Measurements from ENCODE around the gene SLC35F5. TPM values are rescaled to one million over a fixed set of nuclear protein-coding genes. Genes with fewer than 3 reads are reported as not detected.

The SLC35F5 gene
- total RNA-seq, 1 experiment from 2014 or later = 26.2 TPM

GRCh38 chr2:113734185-113734584 is 22.3 kb downstream of the SLC35F5 start:
- Histone ChIP-seq H3K4me1 (ENCODE audit: insufficient read depth, low read length, poor library complexity, severe bottlenecking) (no peaks in the 10 kb centered on the region), H3K9me3 (ENCODE audit: low read depth, low read length, poor library complexity, severe bottlenecking) (no peaks in the 10 kb centered on the region), H3K27ac (ENCODE audit: low read depth, low read length, poor library complexity, severe bottlenecking) (no peak overlapping the region), H3K4me3 (ENCODE audit: low read depth, low read length, poor library complexity, severe bottlenecking) (no peak overlapping the region), H3K27me3 (replicated peaks; ENCODE audit: insufficient read depth, low read depth, low read length, poor library complexity) (no peaks in the 10 kb centered on the region), H3K36me3 (ENCODE audit: insufficient read depth, low read length, poor library complexity, severe bottlenecking) (no peaks in the 10 kb centered on the region)
- TF ChIP-seq EZH2 (IDR thresholded peaks at IDR 0.05; ENCODE audit: borderline replicate concordance, low read depth, low read length, poor library complexity, severe bottlenecking) = no peak
- TF ChIP-seq CTCF (conservative IDR thresholded peaks at IDR 0.05; ENCODE audit: low read depth, low read length) = no peak
- ChIA-PET POLR2A (ENCODE audit: low non-redundant PET) (no interaction called here), CTCF (no interaction called here)
- DNase-seq (ENCODE audit: low spot score) = no peak
- intact Hi-C loops (cut with micrococcal nuclease; ENCODE audit: unreplicated experiment) = no loop called here
- BruUV-seq (replicated peaks) = no TSS peak

- DNase-seq (ENCODE audit: low spot score) = no peak
- H3K27me3 ChIP-seq (replicated peaks; ENCODE audit: insufficient read depth, low read depth, low read length, poor library complexity) = no peaks in the 10 kb centered on the region
- CTCF ChIA-PET = no interaction called here
- no peak overlapping the region for H3K27ac ChIP-seq (ENCODE audit: low read depth, low read length, poor library complexity, severe bottlenecking)
- TF ChIP-seq EZH2 (IDR thresholded peaks at IDR 0.05; ENCODE audit: borderline replicate concordance, low read depth, low read length, poor library complexity, severe bottlenecking) (no peak), CTCF (conservative IDR thresholded peaks at IDR 0.05; ENCODE audit: low read depth, low read length) (no peak)
- no peaks in the 10 kb centered on the region for H3K9me3 ChIP-seq (ENCODE audit: low read depth, low read length, poor library complexity, severe bottlenecking)
- no peaks in the 10 kb centered on the region for H3K4me1 ChIP-seq (ENCODE audit: insufficient read depth, low read length, poor library complexity, severe bottlenecking)
- POLR2A ChIA-PET (ENCODE audit: low non-redundant PET) = no interaction called here
- intact Hi-C loops (cut with micrococcal nuclease; ENCODE audit: unreplicated experiment) = no loop called here
- BruUV-seq (replicated peaks) = no TSS peak
- H3K4me3 ChIP-seq (ENCODE audit: low read depth, low read length, poor library complexity, severe bottlenecking) = no peak overlapping the region
- H3K36me3 ChIP-seq (ENCODE audit: insufficient read depth, low read length, poor library complexity, severe bottlenecking) = no peaks in the 10 kb centered on the region
These were observed 32.4 kb downstream of the SLC35F5 start for GRCh38 chr2:113724010-113724409.

GRCh38 chr2:113723411-113723810 is 33.0 kb downstream of the SLC35F5 start:
- Histone ChIP-seq H3K27ac (ENCODE audit: low read depth, low read length, poor library complexity, severe bottlenecking) (no peak overlapping the region), H3K27me3 (replicated peaks; ENCODE audit: insufficient read depth, low read depth, low read length, poor library complexity) (no peaks in the 10 kb centered on the region), H3K4me1 (ENCODE audit: insufficient read depth, low read length, poor library complexity, severe bottlenecking) (no peaks in the 10 kb centered on the region), H3K9me3 (ENCODE audit: low read depth, low read length, poor library complexity, severe bottlenecking) (no peaks in the 10 kb centered on the region), H3K4me3 (ENCODE audit: low read depth, low read length, poor library complexity, severe bottlenecking) (no peak overlapping the region), H3K36me3 (ENCODE audit: insufficient read depth, low read length, poor library complexity, severe bottlenecking) (no peaks in the 10 kb centered on the region)
- ChIA-PET CTCF (no interaction called here), POLR2A (ENCODE audit: low non-redundant PET) (no interaction called here)
- BruUV-seq (replicated peaks) = no TSS peak
- intact Hi-C loops (cut with micrococcal nuclease; ENCODE audit: unreplicated experiment) = no loop called here
- TF ChIP-seq CTCF (conservative IDR thresholded peaks at IDR 0.05; ENCODE audit: low read depth, low read length) (no peak), EZH2 (IDR thresholded peaks at IDR 0.05; ENCODE audit: borderline replicate concordance, low read depth, low read length, poor library complexity, severe bottlenecking) (no peak)
- no peak for DNase-seq (ENCODE audit: low spot score)

Data from A673 (cell line).